Natural killer cell (primary cell): ENCODE results near the gene VANGL1. TPM values are rescaled to one million over a fixed set of nuclear protein-coding genes. Genes with fewer than 3 reads are reported as not detected.

ENCODE experiments used
- ATAC-seq, 3 donors: fragments of 150-1000 bp in 2 of 3; fragments of 200-7000 bp in 1 of 3; cut with Tn5 transposase; 1 replicate in 1 of 3; 2 replicates in 2 of 3; pipeline ENCODE4 v1.10.0; 2021; ENCODE audit warnings: mild to moderate bottlenecking in 2 of 3, moderate library complexity in 2 of 3
- DNase-seq, 2 donors: peaks; one replicate each; pipeline versions ENCODE4 v3.0.0 to v3.0.0-alpha.2; 2013 to 2021; ENCODE audit warnings: mixed read lengths in 1 of 2
- H3K27ac ChIP-seq: one replicate; pipeline ENCODE4 v1.5.1; 2013; ENCODE audit warnings: mild to moderate bottlenecking, low read length
- H3K27me3 ChIP-seq: one replicate; pipeline ENCODE4 v1.6.1; 2013; ENCODE audit warnings: low read length; ENCODE audit not compliant: control insufficient read depth, insufficient read depth
- H3K36me3 ChIP-seq: one replicate; pipeline ENCODE4 v1.6.1; 2013; ENCODE audit warnings: low read length; ENCODE audit not compliant: control insufficient read depth, insufficient read depth
- H3K4me1 ChIP-seq: one replicate; pipeline ENCODE4 v1.6.1; 2013; ENCODE audit warnings: low read length; ENCODE audit not compliant: control insufficient read depth, insufficient read depth
- H3K4me3 ChIP-seq: one replicate; pipeline ENCODE4 v1.5.1; 2013; ENCODE audit warnings: low read length
- H3K9me3 ChIP-seq: one replicate; pipeline ENCODE4 v1.6.1; 2013; ENCODE audit warnings: low read length; ENCODE audit not compliant: control insufficient read depth, insufficient read depth
- H3K27ac Mint-ChIP-seq, 2 donors: one replicate each; pipeline ENCODE4 v1.8.0; 2022; ENCODE audit warnings: mild to moderate bottlenecking in 2 of 2, mixed read lengths in 2 of 2, moderate library complexity in 1 of 2
- H3K27me3 Mint-ChIP-seq, 2 donors: one replicate each; pipeline ENCODE4 v1.8.0; 2022; ENCODE audit warnings: low read depth in 2 of 2, mixed read lengths in 2 of 2
- H3K36me3 Mint-ChIP-seq: one replicate; pipeline ENCODE4 v1.8.0; 2022; ENCODE audit warnings: mixed read lengths
- H3K4me1 Mint-ChIP-seq, 2 donors: one replicate each; pipeline ENCODE4 v1.8.0; 2022; ENCODE audit warnings: mixed read lengths in 2 of 2
- H3K4me3 Mint-ChIP-seq: one replicate; pipeline ENCODE4 v1.8.0; 2022; ENCODE audit warnings: mild to moderate bottlenecking, moderate library complexity, mixed read lengths
- H3K9me3 Mint-ChIP-seq, 2 donors: one replicate each; pipeline ENCODE4 v1.8.0; 2022; ENCODE audit warnings: mixed read lengths in 2 of 2
- CTCF ChIP-seq: fragments of 200-600 bp; IDR thresholded peaks from one replicate; pipeline ENCODE4 v1.8.0; 2022; ENCODE audit warnings: antibody characterized with exemption
- WGBS: methylation state at CpG from one replicate; pipeline ENCODE4 v1.1.7; 2013; ENCODE audit warnings: missing lambda C conversion rate; ENCODE audit not compliant: insufficient coverage; 5-methylcytosine and 5-hydroxymethylcytosine counted together
- intact Hi-C: fragments of 100-400 bp; cut with micrococcal nuclease; formaldehyde crosslinking; loops from one replicate; pipeline ENCODE4 v1.14.2; 2022
- total RNA-seq, 4 donors: library from RNA; stranded (reverse); fragments of 120-200 nt in 1 of 4; gene quantifications; one replicate each; pipeline versions ENCODE4 v1.2.3 to v1.2.4, GENCODE V29; 2013 to 2022

Gene VANGL1
- total RNA-seq, 3 donors from 2014 or later (not counting 1 experiment from before 2014, with no cell fraction given): 6.4 to 14.8 (median 10.3) TPM

GRCh38 chr1:115647919-115648650 lies 6.3 kb downstream of the VANGL1 start:
- Histone ChIP-seq H3K27ac (no peak overlapping the region), H3K9me3 (no peaks in the 10 kb centered on the region), H3K27me3 (no peaks in the 10 kb centered on the region), H3K4me1 (peaks cover 25% of the 10 kb centered on the region), H3K4me3 (no peak overlapping the region), H3K36me3 (peaks cover 5% of the 10 kb centered on the region)
- intact Hi-C loops: no loop called here
- Mint-ChIP-seq H3K4me3 (no peak overlapping the region), H3K27me3 (no peaks in the 10 kb centered on the region), H3K36me3 (no peaks in the 10 kb centered on the region), H3K27ac (no peak overlapping the region), H3K4me1 (peaks cover 4 to 14% of the 10 kb centered on the region in 2 donors), H3K9me3 (no peaks in the 10 kb centered on the region)
- no peak for TF ChIP-seq CTCF
- WGBS: 82% methylated on average over 3 of the region's 3 CpGs
- ATAC-seq (no peak), DNase-seq (no peak)

- Histone ChIP-seq H3K36me3 (peaks cover 5% of the 10 kb centered on the region), H3K4me3 (no peak overlapping the region), H3K27ac (no peak overlapping the region), H3K9me3 (no peaks in the 10 kb centered on the region), H3K4me1 (peaks cover 22% of the 10 kb centered on the region), H3K27me3 (no peaks in the 10 kb centered on the region)
- H3K27ac Mint-ChIP-seq: no peak overlapping the region
- WGBS: 75% methylated on average over 13 of the region's 13 CpGs
- H3K4me1 Mint-ChIP-seq: peaks cover under 1 to 9% of the 10 kb centered on the region in 2 donors
- peak in 1 of 2 donors; percentile 22 for DNase-seq
- H3K9me3 Mint-ChIP-seq: no peaks in the 10 kb centered on the region
- intact Hi-C loops: no loop called here
- no peaks in the 10 kb centered on the region for H3K36me3 Mint-ChIP-seq
- H3K27me3 Mint-ChIP-seq: no peaks in the 10 kb centered on the region
- no peak overlapping the region for H3K4me3 Mint-ChIP-seq
- TF ChIP-seq CTCF: no peak
- ATAC-seq: peak; percentile 74 to 92 (median 90)
Measured at GRCh38 chr1:115648717-115649691, 7.2 kb downstream of the VANGL1 start.

DNA sequence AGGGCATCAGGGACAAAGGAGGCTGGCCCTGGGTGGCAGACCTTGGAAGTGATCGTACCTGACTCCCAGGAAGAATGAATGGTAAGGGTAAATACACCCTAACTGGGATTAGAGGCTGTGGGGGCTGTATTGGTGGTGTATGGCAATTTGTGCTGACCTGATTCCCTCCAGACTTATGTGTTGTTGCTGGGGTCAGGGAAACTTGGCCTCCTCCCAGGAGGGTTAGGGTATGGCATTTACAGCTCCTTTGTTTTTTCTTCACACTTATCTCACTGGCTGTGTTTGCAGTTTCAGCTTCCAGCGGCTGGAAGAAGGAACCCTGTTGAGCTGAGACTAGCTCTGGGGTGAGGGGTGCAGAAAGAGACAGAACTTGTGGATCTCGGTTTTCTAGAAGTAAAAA lies 8.2 kb downstream of the VANGL1 start:
- no peak for ATAC-seq
- H3K27me3 ChIP-seq: no peaks in the 10 kb centered on the region
- no peak overlapping the region for H3K4me3 ChIP-seq
- H3K36me3 ChIP-seq: peaks cover 5% of the 10 kb centered on the region
- Mint-ChIP-seq H3K27ac (no peak overlapping the region), H3K36me3 (no peaks in the 10 kb centered on the region), H3K9me3 (no peaks in the 10 kb centered on the region), H3K4me3 (no peak overlapping the region), H3K4me1 (peaks cover 9 to 11% of the 10 kb centered on the region in 2 donors), H3K27me3 (no peaks in the 10 kb centered on the region)
- H3K27ac ChIP-seq: no peak overlapping the region
- no peak for TF ChIP-seq CTCF
- intact Hi-C loops: no loop called here
- DNase-seq: no peak
- peaks cover 26% of the 10 kb centered on the region for H3K4me1 ChIP-seq
- no peaks in the 10 kb centered on the region for H3K9me3 ChIP-seq
- WGBS: 88% methylated on average over 3 of the region's 3 CpGs
